HG03064 (cell line): ENCODE results near the gene MAMSTR.
"Not testable (repeated sequence)": the region's sequence is repeated elsewhere in the genome, so short reads cannot be mapped to it uniquely, and the experiment has no call there.

ENCODE experiments used
- ATAC-seq: cut with Tn5 transposase; IDR thresholded peaks from one replicate; pipeline ENCODE4 v1.9.1; 2021; ENCODE audit warnings: low read depth; ENCODE audit not compliant: unreplicated experiment

MAMSTR gene

GRCh38 chr19:48722196-48722708 lies 2.7 kb upstream of the MAMSTR start:
- ATAC-seq, result no peak

- ATAC-seq, result peak; percentile 61
These were observed 1.2 kb upstream of the MAMSTR start for GRCh38 chr19:48720613-48721296.

- ATAC-seq, result no peak
These were observed 707 bp upstream of the MAMSTR start for GRCh38 chr19:48720251-48720612.

GRCh38 chr19:48718711-48719231 lies 754 bp downstream of the MAMSTR start:
- no peak for ATAC-seq

GRCh38 chr19:48718106-48718505 lies 1.4 kb downstream of the MAMSTR start:
- ATAC-seq, result not testable (repeated sequence)

GRCh38 chr19:48716562-48717291 lies 2.8 kb downstream of the MAMSTR start:
- no peak for ATAC-seq

GRCh38 chr19:48715681-48716171 lies 3.8 kb downstream of the MAMSTR start:
- no peak for ATAC-seq

- ATAC-seq, result no peak
These were observed 4.5 kb downstream of the MAMSTR start for GRCh38 chr19:48714759-48715675.

- peak; percentile 81 for ATAC-seq
These were observed 5.4 kb downstream of the MAMSTR start for GRCh38 chr19:48713864-48714755.

- no peak for ATAC-seq
These were observed 6.3 kb downstream of the MAMSTR start for GRCh38 chr19:48713041-48713863.

- no peak for ATAC-seq
These were observed 8.3 kb downstream of the MAMSTR start for GRCh38 chr19:48711106-48711662.

GRCh38 chr19:48708471-48708870 lies 11.1 kb downstream of the MAMSTR start:
- ATAC-seq, result no peak

- no peak for ATAC-seq
These were observed 14.1 kb downstream of the MAMSTR start for GRCh38 chr19:48705431-48705830.

- no peak for ATAC-seq
These were observed 16.2 kb downstream of the MAMSTR start for GRCh38 chr19:48703316-48703715.

- ATAC-seq, result no peak
These were observed 16.8 kb downstream of the MAMSTR start for GRCh38 chr19:48702701-48703100.

- ATAC-seq, result no peak
These were observed 21.5 kb downstream of the MAMSTR start for GRCh38 chr19:48698046-48698445.

GRCh38 chr19:48696353-48697010 lies 23.0 kb downstream of the MAMSTR start:
- no peak for ATAC-seq
